GM12891 (cell line): ENCODE data around the gene ACOT6.
"Not testable (repeated sequence)": the region's sequence is repeated elsewhere in the genome, so short reads cannot be mapped to it uniquely, and the experiment has no call there.

Experiments used
- POLR2A ChIP-seq: IDR thresholded peaks from 2 replicates; pipeline ENCODE4 v1.6.1; 2011; ENCODE audit warnings: low read depth, low read length, control low read depth
- POLR2AphosphoS5 ChIP-seq: IDR thresholded peaks from 2 replicates; pipeline ENCODE4 v1.6.1; 2011; ENCODE audit warnings: low read depth, low read length, control low read depth
- TAF1 ChIP-seq: IDR thresholded peaks from 2 replicates; pipeline ENCODE4 v1.6.1; 2011; ENCODE audit warnings: low read depth, low read length, control low read depth

- not testable (repeated sequence) for TF ChIP-seq POLR2AphosphoS5, POLR2A, TAF1
These were observed 24.0 kb downstream of the ACOT6 start for GRCh38 chr14:73636355-73636754.
